HepG2 (cell line): ENCODE data around the gene HOXC11. TPM values are rescaled to one million over a fixed set of nuclear protein-coding genes. Genes with fewer than 3 reads are reported as not detected.

Experiments
- ATAC-seq: fragments of 200-7000 bp; cut with Tn5 transposase; 3 replicates; pipeline ENCODE4 v1.9.1; 2020; ENCODE audit warnings: mild to moderate bottlenecking, moderate library complexity
- BruUV-seq: library from RNA; stranded (reverse); fragments of 400-500 nt; replicated peaks from 2 replicates; lab custom pipeline; 2021; lab: Mats Ljungman, UMichigan
- CTCF ChIA-PET: fragments of 300-600 bp; formaldehyde crosslinking; extraction: SDS; loops from one replicate; lab custom pipeline; 2021; ENCODE audit warnings: low total read pairs, inconsistent platforms, low intra/inter-chr PET ratio; lab: Yijun Ruan, JAX
- POLR2A ChIA-PET: fragments of 350-600 bp; sonication (Branson Sonifier 250); formaldehyde crosslinking; loops from one replicate; lab custom pipeline; 2020; ENCODE audit warnings: antibody characterized with exemption, inconsistent platforms; lab: Yijun Ruan, JAX
- DNase-seq: peaks from one replicate; pipeline ENCODE4 v3.0.0-alpha.2; 2015; ENCODE audit warnings: low spot score
- FAIRE-seq: peaks from 3 replicates; lab custom pipeline; 2011; peaks lifted over from hg19 to GRCh38; lab: Jason Lieb, UNC
- H2AFZ ChIP-seq: one replicate; pipeline ENCODE4 v1.6.1; 2011; ENCODE audit warnings: low read length, inconsistent platforms
- H3K27ac ChIP-seq: fragments of 300-600 bp; 3 replicates; pipeline ENCODE4 v1.8.0; 2011; ENCODE audit warnings: mixed run types, mild to moderate bottlenecking, mixed read lengths, low read length, inconsistent platforms; ENCODE audit not compliant: insufficient read depth; ENCODE audit errors: extremely low read length
- H3K27me3 ChIP-seq, 2 experiments: fragments of 200-600 bp in 1 of 2; 2 replicates in 1 of 2; 3 replicates in 1 of 2; pipeline versions ENCODE4 v1.6.0 to v1.8.0; 2011; ENCODE audit warnings: low read length in 2 of 2, mild to moderate bottlenecking in 2 of 2, moderate library complexity in 2 of 2, inconsistent platforms in 1 of 2; ENCODE audit not compliant: insufficient read depth in 2 of 2, control insufficient read depth in 1 of 2
- H3K36me3 ChIP-seq, 2 experiments: fragments of 200-600 bp in 1 of 2; replicated peaks in 1 of 2; 2 replicates in 1 of 2; 3 replicates in 1 of 2; pipeline versions ENCODE4 v1.5.1 to v1.8.0; 2011; ENCODE audit warnings: low read length in 2 of 2, inconsistent platforms in 1 of 2; ENCODE audit not compliant: insufficient read depth in 2 of 2, control insufficient read depth in 1 of 2
- H3K4me1 ChIP-seq: 2 replicates; pipeline ENCODE4 v1.5.1; 2012; ENCODE audit warnings: low read length, inconsistent platforms; ENCODE audit not compliant: insufficient read depth
- H3K4me2 ChIP-seq: 2 replicates; pipeline ENCODE4 v1.6.0; 2011; ENCODE audit warnings: low read depth, low read length, inconsistent platforms
- H3K4me3 ChIP-seq, 3 experiments: fragments of 200-600 bp in 1 of 3; sonication (generic), shearing (Covaris generic) in 1 of 3; replicated peaks in 1 of 3; 2 replicates each; pipeline ENCODE4 v1.5.1; 2011 to 2016; ENCODE audit warnings: low read length in 3 of 3, inconsistent platforms in 2 of 3, low read depth in 2 of 3, mild to moderate bottlenecking in 2 of 3, control low read depth in 1 of 3, mixed read lengths in 1 of 3; ENCODE audit not compliant: insufficient read depth in 1 of 3
- H3K79me2 ChIP-seq: one replicate; pipeline ENCODE4 v1.6.1; 2011; ENCODE audit warnings: low read length, inconsistent platforms; ENCODE audit not compliant: insufficient read depth
- H3K9ac ChIP-seq: 2 replicates; pipeline ENCODE4 v1.6.0; 2011; ENCODE audit warnings: mild to moderate bottlenecking, low read depth, low read length, inconsistent platforms; ENCODE audit not compliant: insufficient read depth
- H3K9me3 ChIP-seq: 2 replicates; pipeline ENCODE4 v1.5.1; 2012; ENCODE audit warnings: mild to moderate bottlenecking, low read length
- H4K20me1 ChIP-seq: 2 replicates; pipeline ENCODE4 v1.6.0; 2011; ENCODE audit warnings: inconsistent platforms, mild to moderate bottlenecking, low read length, moderate library complexity; ENCODE audit not compliant: insufficient read depth
- AKAP8 ChIP-seq: sonication (generic); formaldehyde crosslinking; IDR thresholded peaks from 2 replicates; pipeline ENCODE4 v1.5.1; 2020; ENCODE audit warnings: mild to moderate bottlenecking, missing genetic modification reagents
- ARHGAP35 ChIP-seq: sonication (generic); formaldehyde crosslinking; IDR thresholded peaks from 2 replicates; pipeline ENCODE4 v1.9.0; 2022; ENCODE audit warnings: mild to moderate bottlenecking, inconsistent platforms, moderate library complexity, missing genetic modification reagents, borderline replicate concordance
- HOXD1 ChIP-seq: sonication (generic); formaldehyde crosslinking; IDR thresholded peaks from 2 replicates; pipeline ENCODE4 v1.5.0; 2020; ENCODE audit warnings: missing genetic modification reagents
- KDM5B ChIP-seq: sonication (generic); formaldehyde crosslinking; IDR thresholded peaks from 2 replicates; pipeline ENCODE4 v1.4.0; 2020; ENCODE audit warnings: missing genetic modification reagents, mild to moderate bottlenecking, borderline replicate concordance
- NCOA5 ChIP-seq: sonication (generic); formaldehyde crosslinking; IDR thresholded peaks from 2 replicates; pipeline ENCODE4 v1.4.0; 2020; ENCODE audit warnings: missing genetic modification reagents
- NONO ChIP-seq, 2 experiments: fragments of 450-650 bp in 1 of 2; sonication (generic) in 1 of 2; formaldehyde crosslinking in 1 of 2; IDR thresholded peaks in 1 of 2; conservative IDR thresholded peaks in 1 of 2; 2 replicates each; pipeline versions ENCODE4 v1.6.1 to v1.8.0; 2017 to 2022; ENCODE audit warnings: mild to moderate bottlenecking in 1 of 2, missing genetic modification reagents in 1 of 2, moderate library complexity in 1 of 2
- NR1H2 ChIP-seq: sonication (generic); formaldehyde crosslinking; IDR thresholded peaks from 2 replicates; pipeline ENCODE4 v1.8.1; 2022; ENCODE audit warnings: low read depth, missing genetic modification reagents, borderline replicate concordance
- SIN3A ChIP-seq: IDR thresholded peaks from 2 replicates; pipeline ENCODE4 v1.6.1; 2011; ENCODE audit warnings: low read depth, mild to moderate bottlenecking, control low read depth, low read length, borderline replicate concordance
- SP2 ChIP-seq: sonication (generic); formaldehyde crosslinking; IDR thresholded peaks from 2 replicates; pipeline ENCODE4 v1.5.1; 2020; ENCODE audit warnings: mild to moderate bottlenecking, missing genetic modification reagents
- TEAD2 ChIP-seq: sonication (generic); formaldehyde crosslinking; IDR thresholded peaks from 2 replicates; pipeline ENCODE4 v1.9.0; 2021; ENCODE audit warnings: missing genetic modification reagents
- TEAD3 ChIP-seq: optimal IDR thresholded peaks from 2 replicates; pipeline ENCODE3; 2016; ENCODE audit warnings: borderline replicate concordance
- XRCC5 ChIP-seq: fragments of 200-400 bp; formaldehyde crosslinking; optimal IDR thresholded peaks from 2 replicates; pipeline ENCODE3; 2017; ENCODE audit warnings: mild to moderate bottlenecking, low read length
- ZNF34 ChIP-seq: sonication (generic); formaldehyde crosslinking; IDR thresholded peaks from 2 replicates; pipeline ENCODE4 v1.4.0; 2020; ENCODE audit warnings: mild to moderate bottlenecking, missing genetic modification reagents, borderline replicate concordance
- WGBS: methylation state at CpG from one replicate; pipeline ENCODE4 v1.1.6; 2017; ENCODE audit warnings: low lambda C conversion rate; 5-methylcytosine and 5-hydroxymethylcytosine counted together
- in situ Hi-C: cut with HindIII; loops from 2 replicates; pipeline ENCODE4 v1.10.0; 2017; ENCODE audit warnings: low pct_unique_long_range_greater_than_20kb; ENCODE audit not compliant: extremely low pct_ligation_motif_present
- intact Hi-C: fragments of 100-400 bp; cut with micrococcal nuclease; formaldehyde crosslinking; loops from one replicate; pipeline ENCODE4 v1.10.0; 2022; ENCODE audit not compliant: unreplicated experiment
- polyA plus RNA-seq, 8 experiments: library from polyadenylated mRNA; depleted of rRNA in 3 of 8; stranded (reverse) in 7 of 8; unstranded in 1 of 8; fragments of >200 nt; fragmentation: Illumina TruSeq in 4 of 8; extraction: Trizol in 4 of 8; gene quantifications; 2 replicates each; pipeline versions ENCODE4 v1.2.1 to v1.2.3, GENCODE V29; 2011 to 2016; ENCODE audit warnings: low read depth in 4 of 8, missing spikeins in 1 of 8, mixed read lengths in 1 of 8; ENCODE audit not compliant: insufficient read depth in 1 of 8
- total RNA-seq, 5 experiments: library from RNA; depleted of rRNA; stranded (reverse); fragments of >200 nt; fragmentation: Illumina TruSeq; extraction: Trizol; gene quantifications; 2 replicates each; pipeline ENCODE4 v1.2.3, GENCODE V29; 2016; ENCODE audit warnings: low read depth in 1 of 5

HOXC11 gene
- total and polyA plus RNA-seq, 2 of the 13 experiments (the other 11 are each of a cell fraction or from before 2014, with no cell fraction given), result not detected

DNA sequence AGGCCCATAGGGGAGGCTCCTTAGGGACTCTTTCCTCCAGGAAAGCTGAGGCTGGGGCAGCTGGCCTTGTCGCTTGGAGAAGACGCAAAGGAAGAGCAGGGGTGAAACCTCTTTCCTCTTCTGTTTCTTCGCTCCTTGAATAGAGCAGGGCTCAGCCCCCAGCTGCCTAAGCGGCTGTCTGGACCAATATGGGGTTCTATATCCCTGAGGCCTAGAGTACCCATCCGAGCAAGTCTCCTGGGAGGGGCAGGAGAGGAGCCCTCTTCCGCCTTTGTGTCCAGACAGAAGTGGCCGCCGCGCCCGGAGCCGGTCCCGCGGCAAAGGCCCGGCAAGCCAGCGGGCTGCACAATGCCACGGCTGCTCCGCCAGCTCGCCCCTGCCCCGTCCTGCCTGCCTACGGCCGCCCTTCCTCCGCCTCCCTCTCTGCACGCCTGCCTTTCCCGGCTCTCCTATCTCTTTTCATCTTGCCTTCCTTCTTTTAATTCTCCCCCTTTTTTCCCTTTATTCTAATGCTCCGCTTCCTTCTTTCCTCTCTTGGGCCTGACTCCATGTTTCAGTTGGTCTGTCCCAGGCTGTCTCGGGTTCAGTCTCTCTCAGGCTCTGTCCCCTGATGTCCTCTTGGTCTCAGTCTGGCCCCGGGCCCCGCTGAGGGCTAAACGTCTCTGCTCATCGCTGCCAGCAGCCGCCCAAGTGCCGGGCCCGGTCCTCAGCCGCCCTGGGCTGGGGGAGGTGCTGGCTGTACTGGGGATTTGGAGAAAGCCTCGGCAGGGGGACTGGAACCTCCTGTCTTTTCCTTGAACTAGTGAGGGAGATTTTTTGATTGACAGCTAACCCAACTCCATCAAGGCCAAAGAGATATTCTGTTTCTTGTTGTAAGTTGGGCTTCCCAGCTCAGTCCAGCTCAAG, 24.5 kb downstream of the HOXC11 start:
- Histone ChIP-seq H4K20me1 (no peaks in the 10 kb centered on the region), H3K4me2 (no peak overlapping the region), H3K4me1 (peaks cover 40% of the 10 kb centered on the region), H3K4me3 (no peak overlapping the region), H3K36me3 (no peaks in the 10 kb centered on the region), H3K9ac (no peak overlapping the region), H3K9me3 (no peaks in the 10 kb centered on the region), H3K27ac (no peak overlapping the region), H2AFZ (no peak overlapping the region), H3K79me2 (no peaks in the 10 kb centered on the region), H3K27me3 (peaks cover 4 to 63% of the 10 kb centered on the region in 2 experiments; a peak in 4 of 5 replicates)
- no peak for FAIRE-seq
- TF ChIP-seq SIN3A, result no peak
- in situ Hi-C loops, result loop anchor here (10.0 kb wide), 1 partner anchor 377 kb away; no protein-coding TSS in a partner anchor
- ChIA-PET POLR2A (no interaction called here), CTCF (no interaction called here)
- DNase-seq, result no peak
- no peak for ATAC-seq
- WGBS, result 63% methylated on average over 23 of the region's 35 CpGs
- BruUV-seq, result no TSS peak
- intact Hi-C loops, result no loop called here

DNA sequence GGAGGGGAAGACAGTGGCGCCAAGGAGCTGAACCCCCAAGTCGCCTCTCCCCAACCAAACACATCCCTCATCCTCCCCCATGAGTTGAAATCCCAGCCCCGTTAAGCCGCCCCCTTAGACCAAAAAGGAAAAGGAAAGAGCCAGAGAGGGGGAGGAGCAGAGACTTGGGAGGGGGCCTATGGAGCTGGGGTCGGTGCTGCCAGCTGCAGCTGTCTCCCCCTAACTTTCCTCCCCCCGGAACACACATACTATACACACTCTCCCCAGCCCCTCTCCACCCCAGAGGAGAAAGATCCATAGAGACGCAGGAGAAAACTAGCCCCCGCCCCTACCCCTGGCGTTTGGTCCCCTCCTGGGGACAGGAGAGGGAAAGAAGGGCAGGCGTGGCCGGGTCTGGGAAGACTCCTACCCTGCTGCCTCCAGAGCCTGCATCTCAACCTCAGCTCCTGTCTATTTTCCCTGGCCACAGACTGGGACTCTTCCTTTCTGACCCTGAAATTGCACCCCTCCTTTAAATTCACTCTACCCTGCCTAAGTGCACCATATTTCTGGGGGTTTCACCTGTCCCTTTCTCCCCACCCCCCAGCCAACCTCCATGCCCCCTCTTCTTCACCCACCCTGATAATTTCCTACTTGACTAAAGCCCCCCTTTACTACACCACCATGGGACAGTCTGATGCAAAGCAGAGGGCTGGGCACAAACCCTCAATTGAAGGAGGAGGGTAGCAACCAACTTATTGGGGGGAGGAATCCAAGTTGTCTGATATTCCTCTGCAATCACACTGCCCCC, 25.4 kb downstream of the HOXC11 start:
- Histone ChIP-seq H3K9ac (no peak overlapping the region), H4K20me1 (no peaks in the 10 kb centered on the region), H3K27ac (no peak overlapping the region), H3K9me3 (no peaks in the 10 kb centered on the region), H3K4me1 (peaks cover 40% of the 10 kb centered on the region), H3K4me3 (no peak overlapping the region), H3K79me2 (no peaks in the 10 kb centered on the region), H2AFZ (no peak overlapping the region), H3K27me3 (peaks cover 6 to 67% of the 10 kb centered on the region in 2 experiments; a peak in 4 of 5 replicates), H3K36me3 (no peaks in the 10 kb centered on the region), H3K4me2 (no peak overlapping the region)
- DNase-seq, result no peak
- ChIA-PET CTCF (no interaction called here), POLR2A (no interaction called here)
- no TSS peak for BruUV-seq
- no peak for ATAC-seq
- 55% methylated on average over 10 of the region's 11 CpGs for WGBS
- TF ChIP-seq SIN3A (no peak), NR1H2 (CRISPR knock-in tag) (no peak), SP2 (CRISPR knock-in tag) (no peak), TEAD3 (CRISPR knock-in tag) (no peak), HOXD1 (CRISPR knock-in tag) (no peak), NONO (IDR thresholded peaks at IDR 0.05) (no peak), NONO (CRISPR knock-in tag; conservative IDR thresholded peaks at IDR 0.05) (no peak), ZNF34 (CRISPR knock-in tag) (no peak), ARHGAP35 (CRISPR knock-in tag) (no peak), XRCC5 (no peak), TEAD2 (CRISPR knock-in tag) (no peak), KDM5B (CRISPR knock-in tag) (no peak), NCOA5 (CRISPR knock-in tag) (no peak), AKAP8 (no peak)
- intact Hi-C loops (no loop called here), in situ Hi-C loops (loop anchor here (10.0 kb wide), 1 partner anchor 376 kb away; no protein-coding TSS in a partner anchor)
- no peak for FAIRE-seq
